Lower leg skin (tissue), 3 donors: ENCODE results near the gene MUC12.

Experiments used
- CTCF ChIP-seq, 3 donors: fragments of 450-650 bp; IDR thresholded peaks; one replicate each; pipeline ENCODE4 v1.5.1; 2016; ENCODE audit warnings: antibody characterized with exemption in 3 of 3, mild to moderate bottlenecking in 3 of 3, moderate library complexity in 2 of 3
- POLR2A ChIP-seq, 2 donors: fragments of 450-650 bp; IDR thresholded peaks; one replicate each; pipeline ENCODE4 v1.6.1; 2016 to 2017; ENCODE audit warnings: antibody characterized with exemption in 2 of 2, mild to moderate bottlenecking in 1 of 2, moderate library complexity in 1 of 2

DNA sequence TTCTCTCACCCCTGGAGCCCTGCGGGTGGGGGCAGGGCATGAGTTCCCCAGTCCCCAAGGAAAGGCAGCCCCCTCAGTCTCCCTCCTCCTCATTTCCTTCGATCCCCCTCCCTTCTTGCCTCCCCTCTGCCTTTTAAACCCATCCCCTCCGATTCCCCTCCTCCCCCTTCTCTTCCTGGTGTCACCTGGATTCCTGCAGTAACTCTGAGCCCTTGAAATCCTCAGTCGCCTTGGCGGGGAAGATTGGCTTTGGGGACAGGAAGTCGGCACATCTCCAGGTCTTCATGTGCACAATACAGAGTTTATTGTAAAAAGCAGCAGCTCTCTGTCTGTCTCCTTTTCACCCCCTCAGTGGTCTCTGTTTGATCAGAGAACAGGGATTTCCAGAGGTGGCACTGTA, 1.3 kb upstream of the MUC12 start:
- TF ChIP-seq CTCF (IDR thresholded peaks at IDR 0.05) (no peak), POLR2A (IDR thresholded peaks at IDR 0.05) (no peak)
